ENCODE data around the gene WBP2NL. TPM values are rescaled to one million over a fixed set of nuclear protein-coding genes. Genes with fewer than 3 reads are reported as not detected.
A peak's percentile ranks its signal among the peaks of the same experiment; 100 is the strongest.
"Not testable (repeated sequence)": the region's sequence is repeated elsewhere in the genome, so short reads cannot be mapped to it uniquely, and the experiment has no call there.

WBP2NL gene
- polyA plus RNA-seq (2013, experiment 1 of 2), result not detected
- polyA plus RNA-seq (2013, experiment 2 of 2), result not detected

- no peaks in the 10 kb centered on the region for H3K9me3 ChIP-seq (ENCODE audit: insufficient read depth, low read depth, low read length)
- WGBS, result 96% methylated on average over 71 of the region's 71 CpGs
- no peak within 1 kb of the TSS for H3K4me3 ChIP-seq (ENCODE audit: low read length)
Observed at GRCh38 chr22:41998361-41999261, at the start of gene WBP2NL. TSS of gene WBP2NL (plus strand) at chr22:41998788. CDS start at chr22:41998819, 31 bp downstream.

GRCh38 chr22:41948928-41949296, 49.7 kb upstream of the WBP2NL start:
- peaks cover 13% of the 10 kb centered on the region for H3K36me3 ChIP-seq (ENCODE audit: insufficient read depth, low read length)
- not testable (repeated sequence) for H3K27me3 ChIP-seq (ENCODE audit: insufficient read depth, low read length); H3K9me3 ChIP-seq (ENCODE audit: insufficient read depth, low read depth, low read length); H3K27ac ChIP-seq (ENCODE audit: low read depth, low read length); H3K4me3 ChIP-seq (ENCODE audit: low read length); H3K4me1 ChIP-seq (ENCODE audit: insufficient read depth, low read length); H3K9ac ChIP-seq (ENCODE audit: low read depth, low read length)
- 91% methylated on average over 8 of the region's 8 CpGs for WGBS

More at GRCh38 chr22:41998361-41999261, at the start of gene WBP2NL:
- Histone ChIP-seq H3K27me3 (ENCODE audit: insufficient read depth, low read length) (no peaks in the 10 kb centered on the region; the same call in 1 of the 2 replicates), H3K36me3 (ENCODE audit: insufficient read depth, low read length) (peaks cover 20% of the 10 kb centered on the region; the same call in 1 of the 2 replicates), H3K4me1 (ENCODE audit: insufficient read depth, low read length) (no peaks in the 10 kb centered on the region), H3K9ac (ENCODE audit: low read depth, low read length) (no peak within 1 kb of the TSS), H3K27ac (ENCODE audit: low read depth, low read length) (no peak within 1 kb of the TSS)

DNA sequence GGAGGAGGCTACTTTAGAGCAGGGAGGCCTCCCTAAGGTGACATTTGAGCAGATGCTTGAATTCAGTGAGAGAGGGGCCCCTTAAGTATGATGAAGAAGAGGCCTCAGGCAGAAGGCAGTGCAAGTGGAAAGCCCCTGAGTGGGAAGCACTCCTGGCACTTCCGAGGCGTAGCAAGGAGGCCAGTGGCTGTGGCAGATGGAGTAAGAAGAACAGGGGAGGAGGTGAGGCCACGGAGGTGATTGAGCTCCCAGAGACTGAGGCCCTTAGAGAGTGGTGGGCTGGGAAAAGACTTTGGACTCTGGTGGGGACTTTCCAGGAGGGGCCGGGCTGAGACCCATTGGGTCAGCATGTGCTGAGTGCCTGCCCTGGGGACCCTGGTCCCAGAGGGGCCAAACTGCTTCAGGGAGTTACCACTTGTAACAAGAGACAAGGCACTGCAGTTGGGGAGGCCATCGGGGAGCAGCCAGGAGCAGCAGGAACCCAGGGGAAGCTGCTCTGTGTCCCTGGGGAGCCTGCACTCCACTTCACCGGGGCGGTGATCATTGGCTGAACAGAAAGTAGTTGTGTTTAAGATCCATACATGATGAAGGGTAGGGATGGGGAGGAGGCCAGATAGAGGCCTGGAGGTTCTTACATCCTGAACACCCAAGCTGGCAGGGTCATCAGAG, 49.2 kb upstream of the WBP2NL start:
- H3K4me3 ChIP-seq (ENCODE audit: low read length), result no peak overlapping the region
- 92% methylated on average over 7 of the region's 7 CpGs for WGBS
- no peaks in the 10 kb centered on the region for H3K9me3 ChIP-seq (ENCODE audit: insufficient read depth, low read depth, low read length)
- no peak overlapping the region for H3K9ac ChIP-seq (ENCODE audit: low read depth, low read length)
- no peaks in the 10 kb centered on the region for H3K27me3 ChIP-seq (ENCODE audit: insufficient read depth, low read length)
- peaks cover 8% of the 10 kb centered on the region for H3K36me3 ChIP-seq (ENCODE audit: insufficient read depth, low read length)
- no peak overlapping the region for H3K27ac ChIP-seq (ENCODE audit: low read depth, low read length)
- peaks cover 6% of the 10 kb centered on the region for H3K4me1 ChIP-seq (ENCODE audit: insufficient read depth, low read length)

GRCh38 chr22:41951898-41952474, 46.6 kb upstream of the WBP2NL start, which contains the start of gene SMIM45:
TSS of gene SMIM45 (plus strand) at chr22:41952150.
- no peaks in the 10 kb centered on the region for H3K36me3 ChIP-seq (ENCODE audit: insufficient read depth, low read length)
- no peaks in the 10 kb centered on the region for H3K9me3 ChIP-seq (ENCODE audit: insufficient read depth, low read depth, low read length)
- WGBS, result 74% methylated on average over 16 of the region's 16 CpGs
- no peaks in the 10 kb centered on the region; the same call in 1 of the 2 replicates for H3K4me1 ChIP-seq (ENCODE audit: insufficient read depth, low read length)
- no peaks in the 10 kb centered on the region; the same call in 1 of the 2 replicates for H3K27me3 ChIP-seq (ENCODE audit: insufficient read depth, low read length)
- no peak within 1 kb of the TSS for H3K27ac ChIP-seq (ENCODE audit: low read depth, low read length)
- no peak within 1 kb of the TSS for H3K4me3 ChIP-seq (ENCODE audit: low read length)
- no peak within 1 kb of the TSS for H3K9ac ChIP-seq (ENCODE audit: low read depth, low read length)

DNA sequence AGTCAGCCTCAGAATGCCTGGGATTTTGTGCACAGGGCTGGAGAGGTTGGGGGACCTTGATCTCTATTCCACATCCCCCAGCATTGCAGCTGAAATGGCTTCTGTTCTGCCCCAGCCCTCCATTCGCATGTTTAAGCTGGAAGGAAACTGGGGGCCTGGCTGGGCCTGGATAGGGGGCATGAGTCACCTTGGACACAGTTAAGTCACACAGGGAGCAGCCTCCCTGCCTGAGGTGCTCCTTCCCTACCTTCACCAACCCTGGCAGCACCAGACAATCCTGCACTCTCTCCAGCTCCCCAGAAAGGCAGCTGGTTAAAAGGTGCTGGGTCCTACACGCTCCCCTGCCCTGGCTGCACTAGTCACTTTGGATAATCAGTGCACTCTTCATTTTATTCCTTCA, 45.9 kb upstream of the WBP2NL start:
- Histone ChIP-seq H3K4me3 (ENCODE audit: low read length) (no peak overlapping the region), H3K27ac (ENCODE audit: low read depth, low read length) (no peak overlapping the region)
- 71% methylated on average over 2 of the region's 2 CpGs for WGBS

GRCh38 chr22:41957941-41958556, 40.5 kb upstream of the WBP2NL start:
- no peak overlapping the region for H3K27ac ChIP-seq (ENCODE audit: low read depth, low read length)
- peak overlapping the region; percentile 37 for H3K4me3 ChIP-seq (ENCODE audit: low read length)
- H3K4me1 ChIP-seq (ENCODE audit: insufficient read depth, low read length), result no peaks in the 10 kb centered on the region
- H3K27me3 ChIP-seq (ENCODE audit: insufficient read depth, low read length), result no peaks in the 10 kb centered on the region; the same call in 1 of the 2 replicates
- 49% methylated on average over 23 of the region's 23 CpGs for WGBS
- H3K9ac ChIP-seq (ENCODE audit: low read depth, low read length), result no peak overlapping the region
- H3K9me3 ChIP-seq (ENCODE audit: insufficient read depth, low read depth, low read length), result no peaks in the 10 kb centered on the region
- H3K36me3 ChIP-seq (ENCODE audit: insufficient read depth, low read length), result no peaks in the 10 kb centered on the region

More for the DNA sequence above, 45.9 kb upstream of the WBP2NL start:
- Histone ChIP-seq H3K4me1 (ENCODE audit: insufficient read depth, low read length) (no peaks in the 10 kb centered on the region; the same call in 1 of the 2 replicates), H3K9ac (ENCODE audit: low read depth, low read length) (no peak overlapping the region), H3K9me3 (ENCODE audit: insufficient read depth, low read depth, low read length) (no peaks in the 10 kb centered on the region), H3K36me3 (ENCODE audit: insufficient read depth, low read length) (no peaks in the 10 kb centered on the region), H3K27me3 (ENCODE audit: insufficient read depth, low read length) (no peaks in the 10 kb centered on the region; the same call in 1 of the 2 replicates)

GRCh38 chr22:41963453-41964111, 35.0 kb upstream of the WBP2NL start:
- 59% methylated on average over 9 of the region's 9 CpGs for WGBS

DNA sequence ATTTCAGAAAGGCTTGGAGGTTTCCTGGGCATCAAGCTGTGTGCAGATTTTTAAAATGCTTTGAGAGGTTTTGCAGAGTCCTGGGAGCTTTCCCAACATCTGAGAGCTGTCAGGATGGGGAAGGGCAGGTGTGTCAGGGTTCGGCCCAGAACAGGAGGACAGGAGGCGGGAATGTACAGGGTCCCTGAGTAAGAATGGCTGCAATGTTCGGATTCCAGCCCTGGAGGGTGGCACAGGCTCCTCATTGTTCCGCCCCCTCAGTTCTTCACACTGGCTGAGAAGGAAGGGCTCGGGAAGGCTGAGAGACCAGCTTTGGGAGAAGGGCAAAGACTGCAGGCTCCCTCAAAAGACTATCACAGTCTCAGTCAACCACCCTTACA, 34.5 kb upstream of the WBP2NL start:
- H3K27ac ChIP-seq (ENCODE audit: low read depth, low read length), result no peak overlapping the region
- WGBS, result 75% methylated on average over 5 of the region's 5 CpGs
- no peaks in the 10 kb centered on the region for H3K27me3 ChIP-seq (ENCODE audit: insufficient read depth, low read length)
- 0 out of 2 replicates have a peak, but pooled peaks cover 9% of the 10 kb centered on the region for H3K4me1 ChIP-seq (ENCODE audit: insufficient read depth, low read length)
- no peak overlapping the region for H3K4me3 ChIP-seq (ENCODE audit: low read length)
- no peaks in the 10 kb centered on the region for H3K36me3 ChIP-seq (ENCODE audit: insufficient read depth, low read length)
- no peak overlapping the region for H3K9ac ChIP-seq (ENCODE audit: low read depth, low read length)
- no peaks in the 10 kb centered on the region for H3K9me3 ChIP-seq (ENCODE audit: insufficient read depth, low read depth, low read length)

More at GRCh38 chr22:41963453-41964111, 35.0 kb upstream of the WBP2NL start:
- H3K9me3 ChIP-seq (ENCODE audit: insufficient read depth, low read depth, low read length), result no peaks in the 10 kb centered on the region
- H3K27ac ChIP-seq (ENCODE audit: low read depth, low read length), result no peak overlapping the region
- no peak overlapping the region for H3K9ac ChIP-seq (ENCODE audit: low read depth, low read length)
- H3K4me3 ChIP-seq (ENCODE audit: low read length), result no peak overlapping the region
- H3K27me3 ChIP-seq (ENCODE audit: insufficient read depth, low read length), result no peaks in the 10 kb centered on the region
- 0 out of 2 replicates have a peak, but pooled peaks cover 9% of the 10 kb centered on the region for H3K4me1 ChIP-seq (ENCODE audit: insufficient read depth, low read length)
- H3K36me3 ChIP-seq (ENCODE audit: insufficient read depth, low read length), result no peaks in the 10 kb centered on the region

- Histone ChIP-seq H3K9ac (ENCODE audit: low read depth, low read length) (no peak overlapping the region), H3K9me3 (ENCODE audit: insufficient read depth, low read depth, low read length) (no peaks in the 10 kb centered on the region), H3K4me1 (ENCODE audit: insufficient read depth, low read length) (0 out of 2 replicates have a peak, but pooled peaks cover 9% of the 10 kb centered on the region), H3K27me3 (ENCODE audit: insufficient read depth, low read length) (no peaks in the 10 kb centered on the region), H3K27ac (ENCODE audit: low read depth, low read length) (no peak overlapping the region), H3K36me3 (ENCODE audit: insufficient read depth, low read length) (no peaks in the 10 kb centered on the region), H3K4me3 (ENCODE audit: low read length) (no peak overlapping the region)
- WGBS, result 88% methylated on average over 2 of the region's 2 CpGs
Observed at GRCh38 chr22:41966225-41966606, 32.4 kb upstream of the WBP2NL start.

GRCh38 chr22:41966607-41967240, 31.9 kb upstream of the WBP2NL start:
- H3K27me3 ChIP-seq (ENCODE audit: insufficient read depth, low read length), result no peaks in the 10 kb centered on the region
- H3K27ac ChIP-seq (ENCODE audit: low read depth, low read length), result no peak overlapping the region
- no peak overlapping the region for H3K9ac ChIP-seq (ENCODE audit: low read depth, low read length)
- H3K9me3 ChIP-seq (ENCODE audit: insufficient read depth, low read depth, low read length), result no peaks in the 10 kb centered on the region
- H3K36me3 ChIP-seq (ENCODE audit: insufficient read depth, low read length), result no peaks in the 10 kb centered on the region
- WGBS, result 46% methylated on average over 8 of the region's 8 CpGs
- 0 out of 2 replicates have a peak, but pooled peaks cover 9% of the 10 kb centered on the region for H3K4me1 ChIP-seq (ENCODE audit: insufficient read depth, low read length)
- no peak overlapping the region for H3K4me3 ChIP-seq (ENCODE audit: low read length)

Data from HUES64 (cell line).